Natural killer cell (primary cell): ENCODE data around the gene CHD2. TPM values are rescaled to one million over a fixed set of nuclear protein-coding genes. Genes with fewer than 3 reads are reported as not detected.

Experiments
- ATAC-seq, 3 donors: fragments of 150-1000 bp in 2 of 3; fragments of 200-7000 bp in 1 of 3; cut with Tn5 transposase; 1 replicate in 1 of 3; 2 replicates in 2 of 3; pipeline ENCODE4 v1.10.0; 2021; ENCODE audit warnings: mild to moderate bottlenecking in 2 of 3, moderate library complexity in 2 of 3
- DNase-seq, 2 donors: peaks; one replicate each; pipeline versions ENCODE4 v3.0.0 to v3.0.0-alpha.2; 2013 to 2021; ENCODE audit warnings: mixed read lengths in 1 of 2
- H3K27ac ChIP-seq: one replicate; pipeline ENCODE4 v1.5.1; 2013; ENCODE audit warnings: mild to moderate bottlenecking, low read length
- H3K27me3 ChIP-seq: one replicate; pipeline ENCODE4 v1.6.1; 2013; ENCODE audit warnings: low read length; ENCODE audit not compliant: control insufficient read depth, insufficient read depth
- H3K36me3 ChIP-seq: one replicate; pipeline ENCODE4 v1.6.1; 2013; ENCODE audit warnings: low read length; ENCODE audit not compliant: control insufficient read depth, insufficient read depth
- H3K4me1 ChIP-seq: one replicate; pipeline ENCODE4 v1.6.1; 2013; ENCODE audit warnings: low read length; ENCODE audit not compliant: control insufficient read depth, insufficient read depth
- H3K4me3 ChIP-seq: one replicate; pipeline ENCODE4 v1.5.1; 2013; ENCODE audit warnings: low read length
- H3K9me3 ChIP-seq: one replicate; pipeline ENCODE4 v1.6.1; 2013; ENCODE audit warnings: low read length; ENCODE audit not compliant: control insufficient read depth, insufficient read depth
- H3K27ac Mint-ChIP-seq, 2 donors: one replicate each; pipeline ENCODE4 v1.8.0; 2022; ENCODE audit warnings: mild to moderate bottlenecking in 2 of 2, mixed read lengths in 2 of 2, moderate library complexity in 1 of 2
- H3K27me3 Mint-ChIP-seq, 2 donors: one replicate each; pipeline ENCODE4 v1.8.0; 2022; ENCODE audit warnings: low read depth in 2 of 2, mixed read lengths in 2 of 2
- H3K36me3 Mint-ChIP-seq: one replicate; pipeline ENCODE4 v1.8.0; 2022; ENCODE audit warnings: mixed read lengths
- H3K4me1 Mint-ChIP-seq, 2 donors: one replicate each; pipeline ENCODE4 v1.8.0; 2022; ENCODE audit warnings: mixed read lengths in 2 of 2
- H3K4me3 Mint-ChIP-seq: one replicate; pipeline ENCODE4 v1.8.0; 2022; ENCODE audit warnings: mild to moderate bottlenecking, moderate library complexity, mixed read lengths
- H3K9me3 Mint-ChIP-seq, 2 donors: one replicate each; pipeline ENCODE4 v1.8.0; 2022; ENCODE audit warnings: mixed read lengths in 2 of 2
- CTCF ChIP-seq: fragments of 200-600 bp; IDR thresholded peaks from one replicate; pipeline ENCODE4 v1.8.0; 2022; ENCODE audit warnings: antibody characterized with exemption
- WGBS: methylation state at CpG from one replicate; pipeline ENCODE4 v1.1.7; 2013; ENCODE audit warnings: missing lambda C conversion rate; ENCODE audit not compliant: insufficient coverage; 5-methylcytosine and 5-hydroxymethylcytosine counted together
- intact Hi-C: fragments of 100-400 bp; cut with micrococcal nuclease; formaldehyde crosslinking; loops from one replicate; pipeline ENCODE4 v1.14.2; 2022
- total RNA-seq, 4 donors: library from RNA; stranded (reverse); fragments of 120-200 nt in 1 of 4; gene quantifications; one replicate each; pipeline versions ENCODE4 v1.2.3 to v1.2.4, GENCODE V29; 2013 to 2022

Gene CHD2
- total RNA-seq, 3 donors from 2014 or later (not counting 1 experiment from before 2014, with no cell fraction given): 418 to 449 (median 441) TPM

DNA sequence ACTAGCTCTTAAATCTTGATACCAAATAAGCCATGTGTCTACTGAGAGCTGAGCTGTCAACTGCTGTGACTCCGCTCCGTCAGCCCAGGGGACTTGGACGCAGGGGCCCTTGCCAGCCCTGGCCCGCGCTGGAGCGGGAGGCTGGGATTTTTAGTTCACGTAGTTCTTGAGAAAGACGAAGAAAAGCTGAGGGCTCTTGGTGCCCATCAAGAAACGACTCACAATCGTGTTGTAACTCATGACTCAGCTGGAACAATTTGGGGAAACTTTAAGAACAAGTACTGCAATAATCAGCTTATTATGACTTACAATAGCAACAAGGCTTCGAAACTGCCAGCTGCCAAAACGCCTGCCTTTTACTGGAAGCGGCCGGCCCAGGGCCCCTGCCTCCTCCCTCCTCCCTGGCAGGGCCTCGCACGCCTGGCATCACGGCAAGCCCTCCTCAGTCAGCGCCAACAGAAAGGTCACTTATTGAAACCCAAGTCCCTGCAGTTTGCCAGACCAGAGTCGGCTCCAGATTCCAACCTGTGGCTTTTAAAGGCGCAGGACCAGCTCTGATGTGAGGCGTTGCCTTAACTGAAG is 128.6 kb downstream of the CHD2 start:
- intact Hi-C loops: no loop called here
- DNase-seq (no peak), ATAC-seq (no peak)
- TF ChIP-seq CTCF: no peak
- H3K36me3 ChIP-seq: peaks cover 33% of the 10 kb centered on the region
- no peak overlapping the region for H3K27ac ChIP-seq
- Mint-ChIP-seq H3K4me3 (no peak overlapping the region), H3K9me3 (no peaks in the 10 kb centered on the region), H3K27me3 (no peaks in the 10 kb centered on the region), H3K4me1 (peaks cover 36 to 55% of the 10 kb centered on the region in 2 donors), H3K36me3 (peaks cover 10% of the 10 kb centered on the region), H3K27ac (peak overlapping the region; percentile 51 to 86)
- no peaks in the 10 kb centered on the region for H3K9me3 ChIP-seq
- no peaks in the 10 kb centered on the region for H3K27me3 ChIP-seq
- no peak overlapping the region for H3K4me3 ChIP-seq
- H3K4me1 ChIP-seq: peaks cover 36% of the 10 kb centered on the region
- WGBS: 84% methylated on average over 21 of the region's 21 CpGs

DNA sequence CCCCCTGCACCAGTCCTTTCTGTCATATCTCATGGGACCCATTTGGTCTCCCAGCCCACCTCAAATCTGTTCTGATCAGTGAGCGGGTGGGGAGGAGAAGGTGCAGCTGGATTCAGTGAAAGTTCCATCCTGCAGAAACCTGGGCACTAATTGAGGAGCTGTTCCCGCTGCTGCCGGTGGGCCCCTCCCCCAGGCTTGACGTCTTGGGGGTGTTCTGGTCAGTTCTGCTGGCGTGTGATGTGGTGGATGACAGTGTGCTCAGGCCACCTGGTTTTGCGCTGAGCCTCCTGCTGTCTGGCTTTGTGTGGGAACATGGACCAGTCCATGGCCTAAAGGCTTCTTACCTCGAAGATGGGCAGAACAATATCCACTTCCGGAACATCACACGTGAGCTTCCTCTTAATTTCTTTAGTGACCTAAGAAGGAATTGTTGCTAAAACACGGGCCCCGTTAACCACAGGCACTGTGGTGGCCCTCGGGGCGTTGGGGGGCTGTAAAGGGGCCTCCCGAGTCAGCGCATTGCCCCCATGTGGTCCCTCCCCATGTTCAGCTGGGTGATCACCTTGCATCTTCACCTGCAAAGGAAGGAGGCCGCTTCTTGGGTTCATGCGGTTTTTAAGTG is 129.2 kb downstream of the CHD2 start:
- WGBS: 54% methylated on average over 17 of the region's 17 CpGs
- Mint-ChIP-seq H3K9me3 (no peaks in the 10 kb centered on the region), H3K4me1 (peaks cover 30 to 49% of the 10 kb centered on the region in 2 donors), H3K27me3 (no peaks in the 10 kb centered on the region), H3K27ac (peak overlapping the region; percentile 59 to 86), H3K36me3 (peaks cover 6% of the 10 kb centered on the region), H3K4me3 (no peak overlapping the region)
- no peak for TF ChIP-seq CTCF
- Histone ChIP-seq H3K27me3 (no peaks in the 10 kb centered on the region), H3K36me3 (peaks cover 26% of the 10 kb centered on the region), H3K27ac (no peak overlapping the region), H3K4me1 (peaks cover 36% of the 10 kb centered on the region), H3K4me3 (no peak overlapping the region), H3K9me3 (no peaks in the 10 kb centered on the region)
- DNase-seq: no peak
- intact Hi-C loops: no loop called here
- ATAC-seq: no peak

GRCh38 chr15:93029836-93030429 is 129.8 kb downstream of the CHD2 start:
- Mint-ChIP-seq H3K27ac (peak overlapping the region; percentile 59 to 86), H3K36me3 (peaks cover under 1% of the 10 kb centered on the region)
- no peak for DNase-seq

More at GRCh38 chr15:93029836-93030429, 129.8 kb downstream of the CHD2 start:
- Mint-ChIP-seq H3K27me3 (no peaks in the 10 kb centered on the region), H3K9me3 (no peaks in the 10 kb centered on the region), H3K4me3 (no peak overlapping the region), H3K4me1 (peaks cover 24 to 43% of the 10 kb centered on the region in 2 donors)
- intact Hi-C loops: loop anchor here (1.0 kb wide), 1 partner anchor 1090 kb away; no protein-coding TSS in a partner anchor
- peaks cover 34% of the 10 kb centered on the region for H3K4me1 ChIP-seq
- H3K27me3 ChIP-seq: no peaks in the 10 kb centered on the region
- H3K9me3 ChIP-seq: no peaks in the 10 kb centered on the region
- H3K4me3 ChIP-seq: no peak overlapping the region
- WGBS: 82% methylated on average over 12 of the region's 12 CpGs
- no peak for TF ChIP-seq CTCF
- H3K27ac ChIP-seq: no peak overlapping the region
- H3K36me3 ChIP-seq: peaks cover 20% of the 10 kb centered on the region
- no peak for ATAC-seq
